ENCODE results near the gene FGF5.
A peak's percentile ranks its signal among the peaks of the same experiment; 100 is the strongest.

FGF5 gene

GRCh38 chr4:80335226-80335553 is 68.7 kb downstream of the FGF5 start:
- no peak for DNase-seq (ENCODE audit: low spot score)

GRCh38 chr4:80335554-80336358 is 69.3 kb downstream of the FGF5 start, which contains the start of gene CFAP299:
CFAP299 (plus strand) TSS chr4:80335730.
- TF ChIP-seq CTCF (IDR thresholded peaks at IDR 0.05; ENCODE audit: borderline replicate concordance, control extremely low read depth, extremely low read depth, insufficient read depth, missing control alignments), result no peak
- in situ Hi-C loops (cut with MboI; ENCODE audit: low sequenced_read_pairs, unreplicated experiment), result no loop called here
- peak; percentile 73 for DNase-seq (ENCODE audit: low spot score)

More at GRCh38 chr4:80335226-80335553, 68.7 kb downstream of the FGF5 start:
- in situ Hi-C loops (cut with MboI; ENCODE audit: low sequenced_read_pairs, unreplicated experiment), result no loop called here
- no peak for TF ChIP-seq CTCF (IDR thresholded peaks at IDR 0.05; ENCODE audit: borderline replicate concordance, control extremely low read depth, extremely low read depth, insufficient read depth, missing control alignments)

- no peak for TF ChIP-seq CTCF (IDR thresholded peaks at IDR 0.05; ENCODE audit: borderline replicate concordance, control extremely low read depth, extremely low read depth, insufficient read depth, missing control alignments)
- in situ Hi-C loops (cut with MboI; ENCODE audit: low sequenced_read_pairs, unreplicated experiment), result no loop called here
- DNase-seq (ENCODE audit: low spot score), result peak; percentile 6
Measured at GRCh38 chr4:80336582-80336981, 70.1 kb downstream of the FGF5 start.

- in situ Hi-C loops (cut with MboI; ENCODE audit: low sequenced_read_pairs, unreplicated experiment), result no loop called here
- DNase-seq (ENCODE audit: low spot score), result no peak
- no peak for TF ChIP-seq CTCF (IDR thresholded peaks at IDR 0.05; ENCODE audit: borderline replicate concordance, control extremely low read depth, extremely low read depth, insufficient read depth, missing control alignments)
Measured at GRCh38 chr4:80340036-80340435, 73.6 kb downstream of the FGF5 start.

Data from GM13976 (cell line).